OCI-LY1 (cell line): ENCODE results near the gene AGBL1.

Experiments
- EZH2 ChIP-seq: fragments of 200-600 bp; sonication (generic), shearing (Covaris generic); IDR thresholded peaks from 2 replicates; pipeline ENCODE4 v1.8.0; 2017; ENCODE audit warnings: borderline replicate concordance, mixed run types, mild to moderate bottlenecking, antibody characterized with exemption, low read length, moderate library complexity, mixed read lengths
- TF ChIP-seq, protein P1 (sequence below): fragments of 200-600 bp; sonication (generic), shearing (Covaris generic); IDR thresholded peaks from 2 replicates; pipeline ENCODE4 v1.5.1; 2017; ENCODE audit warnings: mild to moderate bottlenecking, antibody characterized with exemption, low read length, moderate library complexity, mixed read lengths

DNA sequence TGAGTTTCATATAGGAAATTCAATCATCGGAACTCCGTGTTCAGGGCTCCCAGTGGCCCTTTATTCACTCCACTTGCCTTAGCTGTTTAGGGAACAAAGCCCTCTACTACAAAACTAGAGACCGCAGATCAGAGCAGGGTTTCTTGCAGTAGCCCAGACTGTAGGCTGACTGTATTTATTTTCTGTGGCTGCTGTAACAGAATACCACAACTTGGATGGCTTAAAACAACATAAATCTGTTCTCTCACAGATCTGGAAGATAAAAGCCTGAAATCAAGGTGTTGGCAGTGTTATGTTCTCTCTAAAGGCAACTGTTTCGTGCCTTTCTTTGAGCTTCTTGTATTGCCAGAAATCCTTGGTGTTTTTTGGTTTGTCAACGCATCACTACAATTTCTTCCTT lies 479.0 kb downstream of the AGBL1 start:
- TF ChIP-seq, protein P1, sequence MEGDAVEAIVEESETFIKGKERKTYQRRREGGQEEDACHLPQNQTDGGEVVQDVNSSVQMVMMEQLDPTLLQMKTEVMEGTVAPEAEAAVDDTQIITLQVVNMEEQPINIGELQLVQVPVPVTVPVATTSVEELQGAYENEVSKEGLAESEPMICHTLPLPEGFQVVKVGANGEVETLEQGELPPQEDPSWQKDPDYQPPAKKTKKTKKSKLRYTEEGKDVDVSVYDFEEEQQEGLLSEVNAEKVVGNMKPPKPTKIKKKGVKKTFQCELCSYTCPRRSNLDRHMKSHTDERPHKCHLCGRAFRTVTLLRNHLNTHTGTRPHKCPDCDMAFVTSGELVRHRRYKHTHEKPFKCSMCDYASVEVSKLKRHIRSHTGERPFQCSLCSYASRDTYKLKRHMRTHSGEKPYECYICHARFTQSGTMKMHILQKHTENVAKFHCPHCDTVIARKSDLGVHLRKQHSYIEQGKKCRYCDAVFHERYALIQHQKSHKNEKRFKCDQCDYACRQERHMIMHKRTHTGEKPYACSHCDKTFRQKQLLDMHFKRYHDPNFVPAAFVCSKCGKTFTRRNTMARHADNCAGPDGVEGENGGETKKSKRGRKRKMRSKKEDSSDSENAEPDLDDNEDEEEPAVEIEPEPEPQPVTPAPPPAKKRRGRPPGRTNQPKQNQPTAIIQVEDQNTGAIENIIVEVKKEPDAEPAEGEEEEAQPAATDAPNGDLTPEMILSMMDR, result no peak
- TF ChIP-seq EZH2, result no peak
